COLO668 (cell line): Measurements from ENCODE around the gene SSUH2.

ENCODE experiments used
- DNase-seq: peaks from one replicate; lab custom pipeline; 2025; ENCODE audit not compliant: unreplicated experiment; lab: John Stamatoyannopoulos, UW

Gene SSUH2

GRCh38 chr3:8619548-8619947 is 25.1 kb downstream of the SSUH2 start:
- no peak for DNase-seq

GRCh38 chr3:8618950-8619349 is 25.6 kb downstream of the SSUH2 start:
- no peak for DNase-seq

GRCh38 chr3:8617921-8618320 is 26.7 kb downstream of the SSUH2 start:
- no peak for DNase-seq

GRCh38 chr3:8610951-8611350 is 33.6 kb downstream of the SSUH2 start:
- DNase-seq: no peak

- no peak for DNase-seq
These were observed 35.7 kb downstream of the SSUH2 start for GRCh38 chr3:8608791-8609467.

GRCh38 chr3:8608041-8608790 is 36.4 kb downstream of the SSUH2 start:
- DNase-seq: no peak

- peak; percentile 4 for DNase-seq
These were observed 37.2 kb downstream of the SSUH2 start for GRCh38 chr3:8607234-8608040.

GRCh38 chr3:8606701-8607231 is 37.8 kb downstream of the SSUH2 start:
- DNase-seq: no peak

- no peak for DNase-seq
These were observed 39.6 kb downstream of the SSUH2 start for GRCh38 chr3:8604988-8605387.

- DNase-seq: no peak
These were observed 40.6 kb downstream of the SSUH2 start for GRCh38 chr3:8604006-8604405.

GRCh38 chr3:8603115-8603710 is 41.4 kb downstream of the SSUH2 start:
- DNase-seq: no peak

- no peak for DNase-seq
These were observed 44.1 kb downstream of the SSUH2 start for GRCh38 chr3:8600457-8600856.

GRCh38 chr3:8599146-8599545 is 45.5 kb downstream of the SSUH2 start:
- no peak for DNase-seq

- DNase-seq: no peak
These were observed 47.3 kb downstream of the SSUH2 start for GRCh38 chr3:8597219-8597853.

GRCh38 chr3:8596321-8597218 is 48.0 kb downstream of the SSUH2 start:
- no peak for DNase-seq

- DNase-seq: no peak
These were observed 48.9 kb downstream of the SSUH2 start for GRCh38 chr3:8595695-8596115.

GRCh38 chr3:8595252-8595651 is 49.3 kb downstream of the SSUH2 start:
- no peak for DNase-seq

GRCh38 chr3:8593021-8593827 is 51.4 kb downstream of the SSUH2 start:
- no peak for DNase-seq
